ENCODE measurements around the gene ULBP1.
"Not testable (repeated sequence)": the region's sequence is repeated elsewhere in the genome, so short reads cannot be mapped to it uniquely, and the experiment has no call there.

- not testable (repeated sequence) for TF ChIP-seq POLR2A, SPI1, POLR2AphosphoS5, TAF1 (IDR thresholded peaks at IDR 0.05; ENCODE audit: low read depth, low read length)
Observed at GRCh38 chr6:149974394-149974793, 10.7 kb downstream of the ULBP1 start.

Data from GM12891 (cell line).